AG08396 (cell line): ENCODE measurements around the gene SCTR.

Experiments
- DNase-seq: peaks from one replicate; pipeline ENCODE4 v3.0.0; 2012; ENCODE audit warnings: low spot score, mixed read lengths

SCTR gene

GRCh38 chr2:119523952-119524694 lies at the start of gene SCTR:
SCTR (minus strand) TSS chr2:119524483; CDS start chr2:119524226, 257 bp downstream.
- DNase-seq: no peak

- no peak for DNase-seq
These were observed 43.0 kb upstream of the SCTR start for GRCh38 chr2:119567292-119567691.

- DNase-seq: no peak
These were observed 41.2 kb upstream of the SCTR start for GRCh38 chr2:119565481-119565880.

- no peak for DNase-seq
These were observed 29.5 kb upstream of the SCTR start for GRCh38 chr2:119553687-119554344.

GRCh38 chr2:119552902-119553301 lies 28.6 kb upstream of the SCTR start:
- DNase-seq: no peak

GRCh38 chr2:119550856-119551255 lies 26.6 kb upstream of the SCTR start:
- DNase-seq: no peak

- no peak for DNase-seq
These were observed 26.1 kb upstream of the SCTR start for GRCh38 chr2:119550346-119550745.

- DNase-seq: no peak
These were observed 25.0 kb upstream of the SCTR start for GRCh38 chr2:119549241-119549640.

- no peak for DNase-seq
These were observed 24.3 kb upstream of the SCTR start for GRCh38 chr2:119548516-119549120.

GRCh38 chr2:119546447-119546767 lies 22.1 kb upstream of the SCTR start:
- no peak for DNase-seq

GRCh38 chr2:119545754-119546446 lies 21.6 kb upstream of the SCTR start:
- no peak for DNase-seq

- DNase-seq: no peak
These were observed 20.7 kb upstream of the SCTR start for GRCh38 chr2:119544939-119545475.

GRCh38 chr2:119544075-119544938 lies 20.0 kb upstream of the SCTR start, which contains the start of gene CFAP221:
CFAP221 (plus strand) TSS chr2:119544449; CDS start chr2:119546132, 1,683 bp downstream.
- peak; percentile 91 for DNase-seq

GRCh38 chr2:119541476-119541875 lies 17.2 kb upstream of the SCTR start:
- no peak for DNase-seq

GRCh38 chr2:119537792-119538191 lies 13.5 kb upstream of the SCTR start:
- DNase-seq: no peak

GRCh38 chr2:119536707-119537106 lies 12.4 kb upstream of the SCTR start:
- DNase-seq: no peak

- DNase-seq: no peak
These were observed 11.9 kb upstream of the SCTR start for GRCh38 chr2:119536211-119536610.

- DNase-seq: no peak
These were observed 9.3 kb upstream of the SCTR start for GRCh38 chr2:119533560-119533959.

GRCh38 chr2:119531292-119531691 lies 7.0 kb upstream of the SCTR start:
- DNase-seq: no peak

GRCh38 chr2:119527999-119528398 lies 3.7 kb upstream of the SCTR start:
- DNase-seq: no peak

- no peak for DNase-seq
These were observed 1.3 kb upstream of the SCTR start for GRCh38 chr2:119525614-119526013.
